Measurements from ENCODE around the gene RBM5. TPM values are rescaled to one million over a fixed set of nuclear protein-coding genes. Genes with fewer than 3 reads are reported as not detected.

Gene RBM5
- total and polyA plus RNA-seq, 2 experiments from 2014 or later: 44.9 to 111 TPM

DNA sequence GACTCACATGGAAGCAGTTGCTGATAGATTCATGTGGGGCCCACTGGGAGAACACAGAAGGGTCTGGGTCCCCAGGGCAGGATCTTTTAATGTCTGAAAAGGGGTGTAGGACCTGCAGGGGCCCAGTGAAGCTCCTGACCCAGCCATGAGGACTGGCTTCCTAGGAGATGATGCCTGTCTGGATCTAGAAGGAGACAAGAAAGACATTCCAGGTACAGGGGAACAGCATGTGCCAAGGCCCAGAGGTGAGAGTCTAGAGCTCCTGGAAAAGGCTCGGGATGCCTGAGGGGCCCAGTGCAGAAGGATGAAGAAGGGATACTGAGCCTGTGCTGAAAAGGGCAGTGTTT, 61.7 kb downstream of the RBM5 start (continued):
- TF ChIP-seq, protein P1, sequence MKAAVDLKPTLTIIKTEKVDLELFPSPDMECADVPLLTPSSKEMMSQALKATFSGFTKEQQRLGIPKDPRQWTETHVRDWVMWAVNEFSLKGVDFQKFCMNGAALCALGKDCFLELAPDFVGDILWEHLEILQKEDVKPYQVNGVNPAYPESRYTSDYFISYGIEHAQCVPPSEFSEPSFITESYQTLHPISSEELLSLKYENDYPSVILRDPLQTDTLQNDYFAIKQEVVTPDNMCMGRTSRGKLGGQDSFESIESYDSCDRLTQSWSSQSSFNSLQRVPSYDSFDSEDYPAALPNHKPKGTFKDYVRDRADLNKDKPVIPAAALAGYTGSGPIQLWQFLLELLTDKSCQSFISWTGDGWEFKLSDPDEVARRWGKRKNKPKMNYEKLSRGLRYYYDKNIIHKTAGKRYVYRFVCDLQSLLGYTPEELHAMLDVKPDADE (IDR thresholded peaks at IDR 0.05): no peak
- no peak for TF ChIP-seq ZNF114 (CRISPR knock-in tag; IDR thresholded peaks at IDR 0.05)
- TF ChIP-seq, protein P2, sequence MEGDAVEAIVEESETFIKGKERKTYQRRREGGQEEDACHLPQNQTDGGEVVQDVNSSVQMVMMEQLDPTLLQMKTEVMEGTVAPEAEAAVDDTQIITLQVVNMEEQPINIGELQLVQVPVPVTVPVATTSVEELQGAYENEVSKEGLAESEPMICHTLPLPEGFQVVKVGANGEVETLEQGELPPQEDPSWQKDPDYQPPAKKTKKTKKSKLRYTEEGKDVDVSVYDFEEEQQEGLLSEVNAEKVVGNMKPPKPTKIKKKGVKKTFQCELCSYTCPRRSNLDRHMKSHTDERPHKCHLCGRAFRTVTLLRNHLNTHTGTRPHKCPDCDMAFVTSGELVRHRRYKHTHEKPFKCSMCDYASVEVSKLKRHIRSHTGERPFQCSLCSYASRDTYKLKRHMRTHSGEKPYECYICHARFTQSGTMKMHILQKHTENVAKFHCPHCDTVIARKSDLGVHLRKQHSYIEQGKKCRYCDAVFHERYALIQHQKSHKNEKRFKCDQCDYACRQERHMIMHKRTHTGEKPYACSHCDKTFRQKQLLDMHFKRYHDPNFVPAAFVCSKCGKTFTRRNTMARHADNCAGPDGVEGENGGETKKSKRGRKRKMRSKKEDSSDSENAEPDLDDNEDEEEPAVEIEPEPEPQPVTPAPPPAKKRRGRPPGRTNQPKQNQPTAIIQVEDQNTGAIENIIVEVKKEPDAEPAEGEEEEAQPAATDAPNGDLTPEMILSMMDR (conservative IDR thresholded peaks at IDR 0.05; ENCODE audit: low read depth in 2 of 2): no peak
- TF ChIP-seq CREB1 (CRISPR knock-in tag; IDR thresholded peaks at IDR 0.05; ENCODE audit: low read depth): no peak
- TF ChIP-seq NANOG (IDR thresholded peaks at IDR 0.05; ENCODE audit: borderline replicate concordance): no peak
- no peak for TF ChIP-seq EZH2phosphoT487 (IDR thresholded peaks at IDR 0.05; ENCODE audit: unreplicated experiment)
- TF ChIP-seq ZNF331 (CRISPR knock-in tag; IDR thresholded peaks at IDR 0.05; ENCODE audit: low read depth): no peak

DNA sequence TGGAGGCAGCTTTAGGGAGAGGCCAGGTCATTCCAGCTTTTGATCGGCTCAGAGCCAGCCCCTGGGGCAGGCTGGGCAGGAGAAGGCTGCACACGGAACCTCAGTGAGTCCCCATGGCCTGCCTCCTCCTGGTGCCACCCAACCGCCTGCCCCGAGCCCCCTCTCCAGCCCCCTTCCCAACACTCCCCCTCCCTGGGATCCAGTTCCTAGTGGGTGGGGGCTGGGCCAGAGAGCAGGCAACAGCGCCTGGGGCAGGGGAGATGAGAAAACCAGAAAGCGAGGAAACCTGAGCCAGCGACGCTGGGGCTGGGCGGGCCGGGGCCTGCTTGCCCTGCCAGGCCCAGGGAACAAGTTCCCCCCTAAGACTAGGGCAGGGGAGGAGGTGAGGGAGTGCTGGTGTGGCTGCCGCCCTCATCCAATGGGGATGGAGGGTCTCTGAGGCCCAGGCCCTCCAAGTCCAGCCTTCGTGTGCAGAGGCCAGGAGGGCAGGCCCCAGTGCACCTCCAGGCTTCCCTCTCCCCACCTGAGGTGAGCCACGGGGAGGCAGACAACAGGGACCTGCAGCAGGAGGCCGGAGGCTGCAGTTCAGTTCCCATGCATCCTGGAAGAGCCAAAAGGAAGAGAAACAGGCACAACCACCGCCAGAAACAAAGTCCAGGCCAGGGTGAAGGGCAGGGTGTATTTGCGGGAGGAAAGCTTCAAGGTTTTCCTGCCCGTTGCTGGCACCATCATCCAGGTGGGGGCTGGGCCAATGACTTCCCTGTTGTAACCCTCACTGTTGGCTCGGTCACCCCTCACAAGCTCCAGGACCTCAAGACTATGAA, 62.4 kb downstream of the RBM5 start:
- no peaks in the 10 kb centered on the region; the same call in 2 of the 3 replicates for H3K9me3 Mint-ChIP-seq
- peak overlapping the region; percentile 41; the same call in 1 of the 3 replicates for H3K4me3 Mint-ChIP-seq
- TF ChIP-seq, protein P2 (conservative IDR thresholded peaks at IDR 0.05; ENCODE audit: low read depth in 2 of 2): no peak
- no peak for TF ChIP-seq ZNF331 (CRISPR knock-in tag; IDR thresholded peaks at IDR 0.05; ENCODE audit: low read depth)
- no peak for TF ChIP-seq NANOG (IDR thresholded peaks at IDR 0.05; ENCODE audit: borderline replicate concordance)
- TF ChIP-seq STAT1 (IDR thresholded peaks at IDR 0.05; ENCODE audit: unreplicated experiment): no peak
- no peak for TF ChIP-seq EZH2 (IDR thresholded peaks at IDR 0.05; ENCODE audit: low read depth, unreplicated experiment)
- TF ChIP-seq POLR2AphosphoS5 (IDR thresholded peaks at IDR 0.05; ENCODE audit: low read depth): no peak
- no peak for TF ChIP-seq JUNB (IDR thresholded peaks at IDR 0.05; ENCODE audit: unreplicated experiment)
- TF ChIP-seq CREB1 (CRISPR knock-in tag; IDR thresholded peaks at IDR 0.05; ENCODE audit: low read depth): no peak
- TF ChIP-seq, protein P1 (IDR thresholded peaks at IDR 0.05): no peak
- TF ChIP-seq EZH2phosphoT487 (IDR thresholded peaks at IDR 0.05; ENCODE audit: unreplicated experiment): no peak

More for the DNA sequence above, 62.4 kb downstream of the RBM5 start:
- peak overlapping the region; percentile 90 for H2AFZ ChIP-seq
- Mint-ChIP-seq H3K27me3 (ENCODE audit: insufficient read depth, low read depth, poor library complexity) (peaks cover 46% of the 10 kb centered on the region), H3K27ac (no peak overlapping the region; the same call in 1 of the 2 replicates), H3K4me1 (peaks cover 55% of the 10 kb centered on the region), H3K36me3 (ENCODE audit: low read depth) (peaks cover 2% of the 10 kb centered on the region; the same call in 1 of the 3 replicates)
- peaks cover 20% of the 10 kb centered on the region for H3K27me3 ChIP-seq (ENCODE audit: insufficient read depth)
- no peak overlapping the region for H3K27ac ChIP-seq (ENCODE audit: low read depth)
- H3F3A ChIP-seq (replicated peaks; ENCODE audit: low read depth): peaks cover 6% of the 10 kb centered on the region; the same call in 1 of the 2 replicates
- DNase-seq (ENCODE audit: low spot score) (peak; percentile 67), ATAC-seq (peak; percentile 50)
- H3K9me2 ChIP-seq (ENCODE audit: insufficient read depth): no peaks in the 10 kb centered on the region; the same call in 1 of the 2 replicates
- no peaks in the 10 kb centered on the region for H3K36me3 ChIP-seq (ENCODE audit: insufficient read depth)
- no peak overlapping the region for H3K4me3 ChIP-seq
- H3K79me2 ChIP-seq (replicated peaks; ENCODE audit: insufficient read depth): peaks cover 5% of the 10 kb centered on the region
- H3K4me1 ChIP-seq (ENCODE audit: insufficient read depth): peaks cover 20% of the 10 kb centered on the region
- peak overlapping the region; percentile 57; the same call in 1 of the 2 replicates for H3K4me2 ChIP-seq
- no peaks in the 10 kb centered on the region for H4K20me1 ChIP-seq (replicated peaks; ENCODE audit: insufficient read depth)
